ENCODE data around the gene RPL18A.

DNA sequence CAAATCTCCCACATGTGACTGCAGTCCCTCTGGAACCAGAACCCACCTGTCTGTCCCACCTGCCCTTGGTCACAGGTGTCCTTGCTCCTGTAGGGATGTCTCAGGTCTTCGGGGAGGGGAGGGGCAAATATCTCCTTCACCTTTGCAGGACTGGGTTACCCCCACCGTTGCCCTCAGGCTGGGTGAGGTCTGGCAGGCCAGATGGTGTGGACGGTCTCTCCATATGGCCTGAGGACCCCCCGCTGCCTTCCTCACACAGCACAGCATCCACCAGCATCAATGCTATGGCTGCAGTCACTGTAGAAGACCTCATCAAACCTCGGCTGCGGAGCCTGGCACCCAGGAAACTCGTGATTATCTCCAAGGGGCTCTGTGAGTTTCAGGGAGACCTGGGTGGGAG, 22.0 kb downstream of the RPL18A start:
- TF ChIP-seq, protein P1, sequence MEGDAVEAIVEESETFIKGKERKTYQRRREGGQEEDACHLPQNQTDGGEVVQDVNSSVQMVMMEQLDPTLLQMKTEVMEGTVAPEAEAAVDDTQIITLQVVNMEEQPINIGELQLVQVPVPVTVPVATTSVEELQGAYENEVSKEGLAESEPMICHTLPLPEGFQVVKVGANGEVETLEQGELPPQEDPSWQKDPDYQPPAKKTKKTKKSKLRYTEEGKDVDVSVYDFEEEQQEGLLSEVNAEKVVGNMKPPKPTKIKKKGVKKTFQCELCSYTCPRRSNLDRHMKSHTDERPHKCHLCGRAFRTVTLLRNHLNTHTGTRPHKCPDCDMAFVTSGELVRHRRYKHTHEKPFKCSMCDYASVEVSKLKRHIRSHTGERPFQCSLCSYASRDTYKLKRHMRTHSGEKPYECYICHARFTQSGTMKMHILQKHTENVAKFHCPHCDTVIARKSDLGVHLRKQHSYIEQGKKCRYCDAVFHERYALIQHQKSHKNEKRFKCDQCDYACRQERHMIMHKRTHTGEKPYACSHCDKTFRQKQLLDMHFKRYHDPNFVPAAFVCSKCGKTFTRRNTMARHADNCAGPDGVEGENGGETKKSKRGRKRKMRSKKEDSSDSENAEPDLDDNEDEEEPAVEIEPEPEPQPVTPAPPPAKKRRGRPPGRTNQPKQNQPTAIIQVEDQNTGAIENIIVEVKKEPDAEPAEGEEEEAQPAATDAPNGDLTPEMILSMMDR (IDR thresholded peaks at IDR 0.05; ENCODE audit: insufficient read depth, low read length) = no peak
- TF ChIP-seq POLR2AphosphoS5 (IDR thresholded peaks at IDR 0.05; ENCODE audit: low read depth) = no peak
- TF ChIP-seq, protein P2, sequence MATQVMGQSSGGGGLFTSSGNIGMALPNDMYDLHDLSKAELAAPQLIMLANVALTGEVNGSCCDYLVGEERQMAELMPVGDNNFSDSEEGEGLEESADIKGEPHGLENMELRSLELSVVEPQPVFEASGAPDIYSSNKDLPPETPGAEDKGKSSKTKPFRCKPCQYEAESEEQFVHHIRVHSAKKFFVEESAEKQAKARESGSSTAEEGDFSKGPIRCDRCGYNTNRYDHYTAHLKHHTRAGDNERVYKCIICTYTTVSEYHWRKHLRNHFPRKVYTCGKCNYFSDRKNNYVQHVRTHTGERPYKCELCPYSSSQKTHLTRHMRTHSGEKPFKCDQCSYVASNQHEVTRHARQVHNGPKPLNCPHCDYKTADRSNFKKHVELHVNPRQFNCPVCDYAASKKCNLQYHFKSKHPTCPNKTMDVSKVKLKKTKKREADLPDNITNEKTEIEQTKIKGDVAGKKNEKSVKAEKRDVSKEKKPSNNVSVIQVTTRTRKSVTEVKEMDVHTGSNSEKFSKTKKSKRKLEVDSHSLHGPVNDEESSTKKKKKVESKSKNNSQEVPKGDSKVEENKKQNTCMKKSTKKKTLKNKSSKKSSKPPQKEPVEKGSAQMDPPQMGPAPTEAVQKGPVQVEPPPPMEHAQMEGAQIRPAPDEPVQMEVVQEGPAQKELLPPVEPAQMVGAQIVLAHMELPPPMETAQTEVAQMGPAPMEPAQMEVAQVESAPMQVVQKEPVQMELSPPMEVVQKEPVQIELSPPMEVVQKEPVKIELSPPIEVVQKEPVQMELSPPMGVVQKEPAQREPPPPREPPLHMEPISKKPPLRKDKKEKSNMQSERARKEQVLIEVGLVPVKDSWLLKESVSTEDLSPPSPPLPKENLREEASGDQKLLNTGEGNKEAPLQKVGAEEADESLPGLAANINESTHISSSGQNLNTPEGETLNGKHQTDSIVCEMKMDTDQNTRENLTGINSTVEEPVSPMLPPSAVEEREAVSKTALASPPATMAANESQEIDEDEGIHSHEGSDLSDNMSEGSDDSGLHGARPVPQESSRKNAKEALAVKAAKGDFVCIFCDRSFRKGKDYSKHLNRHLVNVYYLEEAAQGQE (IDR thresholded peaks at IDR 0.05; ENCODE audit: insufficient replicate concordance, low read depth) = no peak
